Stimulated activated CD8-positive, alpha-beta memory T cell treated with anti-CD3 and anti-CD28 coated beads, Interleukin-7, amount 100 ng/mL, for 1 hour (primary cell): Measurements from ENCODE around the gene RAB20.
"Not testable (repeated sequence)": the region's sequence is repeated elsewhere in the genome, so short reads cannot be mapped to it uniquely, and the experiment has no call there.

Experiments used
- DNase-seq, 2 donors: peaks; one replicate each; pipeline ENCODE4 v3.0.0-alpha.2; 2020; ENCODE audit warnings: low read depth in 2 of 2

The RAB20 gene

GRCh38 chr13:110554946-110555345 is 6.6 kb downstream of the RAB20 start:
- no peak for DNase-seq

- no peak for DNase-seq
Measured at GRCh38 chr13:110554227-110554836, 7.2 kb downstream of the RAB20 start.

- DNase-seq, result no peak
Measured at GRCh38 chr13:110553417-110553816, 8.1 kb downstream of the RAB20 start.

- DNase-seq, result no peak
Measured at GRCh38 chr13:110552767-110553166, 8.8 kb downstream of the RAB20 start.

- DNase-seq, result no peak
Measured at GRCh38 chr13:110551284-110551683, 10.2 kb downstream of the RAB20 start.

- DNase-seq, result no peak
Measured at GRCh38 chr13:110549795-110550160, 11.7 kb downstream of the RAB20 start.

- DNase-seq, result no peak
Measured at GRCh38 chr13:110548891-110549794, 12.4 kb downstream of the RAB20 start.

- DNase-seq, result no peak
Measured at GRCh38 chr13:110546926-110547325, 14.6 kb downstream of the RAB20 start.

GRCh38 chr13:110546378-110546777 is 15.1 kb downstream of the RAB20 start:
- no peak for DNase-seq

GRCh38 chr13:110542169-110542796 is 19.2 kb downstream of the RAB20 start:
- no peak for DNase-seq

GRCh38 chr13:110541526-110541920 is 20.0 kb downstream of the RAB20 start:
- DNase-seq, result no peak

GRCh38 chr13:110540871-110541525 is 20.5 kb downstream of the RAB20 start:
- DNase-seq, result no peak

GRCh38 chr13:110539894-110540293 is 21.6 kb downstream of the RAB20 start:
- no peak for DNase-seq

GRCh38 chr13:110538632-110539031 is 22.9 kb downstream of the RAB20 start:
- no peak for DNase-seq

- no peak for DNase-seq
Measured at GRCh38 chr13:110536006-110536693, 25.4 kb downstream of the RAB20 start.

GRCh38 chr13:110535526-110535925 is 26.0 kb downstream of the RAB20 start:
- DNase-seq, result no peak

GRCh38 chr13:110533771-110534670 is 27.5 kb downstream of the RAB20 start:
- DNase-seq, result no peak

GRCh38 chr13:110532258-110532657 is 29.3 kb downstream of the RAB20 start:
- not testable (repeated sequence) for DNase-seq

- no peak for DNase-seq
Measured at GRCh38 chr13:110531671-110532083, 29.8 kb downstream of the RAB20 start.

- DNase-seq, result no peak
Measured at GRCh38 chr13:110531100-110531499, 30.4 kb downstream of the RAB20 start.
